A673 (cell line): ENCODE data around the gene SLC2A13.

Source experiments
- EZH2 ChIP-seq: fragments of 200-600 bp; sonication (generic); IDR thresholded peaks from 2 replicates; pipeline ENCODE4 v1.6.1; 2017; ENCODE audit warnings: borderline replicate concordance, low read depth, mild to moderate bottlenecking, mixed read lengths, antibody characterized with exemption, low read length; ENCODE audit not compliant: poor library complexity, severe bottlenecking
- TF ChIP-seq, protein P1 (sequence below): fragments of 300-800, 200-600 bp; sonication (generic); conservative IDR thresholded peaks from 2 replicates; pipeline ENCODE4 v1.5.1; 2017; ENCODE audit warnings: low read depth, mild to moderate bottlenecking, antibody characterized with exemption, low read length, moderate library complexity, mixed read lengths

DNA sequence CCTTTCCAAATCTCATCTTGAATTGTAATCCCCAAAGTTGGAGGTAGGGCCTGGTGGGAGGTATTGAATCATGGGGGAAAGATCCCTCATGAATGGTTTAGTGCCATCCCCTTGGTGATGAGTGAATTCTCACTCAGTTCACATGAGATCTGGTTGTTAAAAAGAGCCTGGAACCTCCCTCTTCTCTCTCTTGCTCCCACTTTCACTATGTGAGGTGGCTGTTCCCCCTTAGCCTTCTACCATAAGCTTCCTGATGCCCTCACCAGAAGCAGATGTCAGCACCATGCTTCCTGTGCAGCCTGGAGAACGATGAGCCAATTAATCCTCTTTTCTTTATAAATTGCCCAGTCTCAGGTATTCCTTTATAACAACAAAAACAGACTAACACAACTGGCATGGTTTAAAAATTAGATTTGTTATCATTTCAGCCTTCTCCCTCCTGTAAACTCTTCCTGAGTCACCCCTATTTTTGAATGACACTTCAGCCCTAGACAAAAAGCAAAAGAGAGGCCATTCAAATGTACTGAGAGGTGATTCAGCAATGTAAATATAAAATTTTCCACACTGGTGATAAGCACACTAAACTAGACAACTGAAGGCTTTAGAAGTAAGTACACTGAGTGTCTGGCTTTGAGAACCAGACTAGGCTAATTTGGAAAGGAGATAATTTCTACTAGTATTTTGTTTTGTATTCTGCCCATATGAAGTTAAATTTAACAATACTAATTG lies 274.1 kb downstream of the SLC2A13 start:
- TF ChIP-seq, protein P1, sequence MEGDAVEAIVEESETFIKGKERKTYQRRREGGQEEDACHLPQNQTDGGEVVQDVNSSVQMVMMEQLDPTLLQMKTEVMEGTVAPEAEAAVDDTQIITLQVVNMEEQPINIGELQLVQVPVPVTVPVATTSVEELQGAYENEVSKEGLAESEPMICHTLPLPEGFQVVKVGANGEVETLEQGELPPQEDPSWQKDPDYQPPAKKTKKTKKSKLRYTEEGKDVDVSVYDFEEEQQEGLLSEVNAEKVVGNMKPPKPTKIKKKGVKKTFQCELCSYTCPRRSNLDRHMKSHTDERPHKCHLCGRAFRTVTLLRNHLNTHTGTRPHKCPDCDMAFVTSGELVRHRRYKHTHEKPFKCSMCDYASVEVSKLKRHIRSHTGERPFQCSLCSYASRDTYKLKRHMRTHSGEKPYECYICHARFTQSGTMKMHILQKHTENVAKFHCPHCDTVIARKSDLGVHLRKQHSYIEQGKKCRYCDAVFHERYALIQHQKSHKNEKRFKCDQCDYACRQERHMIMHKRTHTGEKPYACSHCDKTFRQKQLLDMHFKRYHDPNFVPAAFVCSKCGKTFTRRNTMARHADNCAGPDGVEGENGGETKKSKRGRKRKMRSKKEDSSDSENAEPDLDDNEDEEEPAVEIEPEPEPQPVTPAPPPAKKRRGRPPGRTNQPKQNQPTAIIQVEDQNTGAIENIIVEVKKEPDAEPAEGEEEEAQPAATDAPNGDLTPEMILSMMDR: no peak
- TF ChIP-seq EZH2: no peak
